Measurements from ENCODE around the gene GRB14. TPM values are rescaled to one million over a fixed set of nuclear protein-coding genes. Genes with fewer than 3 reads are reported as not detected.
"Not testable (repeated sequence)": the region's sequence is repeated elsewhere in the genome, so short reads cannot be mapped to it uniquely, and the experiment has no call there.

The GRB14 gene
- total and polyA plus RNA-seq, 5 donors from 2014 or later: 0.69 TPM; not detected in 4

GRCh38 chr2:164551519-164551918, 69.8 kb downstream of the GRB14 start:
- H3K27me3 ChIP-seq (ENCODE audit: control insufficient read depth, insufficient read depth, low read length): no peaks in the 10 kb centered on the region
- H3K36me3 ChIP-seq (ENCODE audit: control insufficient read depth, insufficient read depth, low read length): no peaks in the 10 kb centered on the region
- Mint-ChIP-seq H3K36me3 (no peaks in the 10 kb centered on the region), H3K9me3 (peaks cover 0 to 8% (median 3%) of the 10 kb centered on the region in 7 donors), H3K27ac (peak overlapping the region in 2 of 3 donors; percentile 5 to 74), H3K4me3 (no peak overlapping the region), H3K4me1 (no peaks in the 10 kb centered on the region), H3K27me3 (no peaks in the 10 kb centered on the region)
- no peaks in the 10 kb centered on the region for H3K9me3 ChIP-seq (ENCODE audit: control insufficient read depth in 2 of 2, low read length in 2 of 2)
- DNase-seq (no peak), ATAC-seq (ENCODE audit: low read depth in 2 of 2) (no peak)
- H3K4me1 ChIP-seq (ENCODE audit: control insufficient read depth, insufficient read depth, low read length, poor library complexity, severe bottlenecking): no peaks in the 10 kb centered on the region
- no peak overlapping the region for H3K27ac ChIP-seq (ENCODE audit: insufficient read depth, low read length, poor library complexity, severe bottlenecking)
- H3K4me3 ChIP-seq (ENCODE audit: low read depth, low read length): no peak overlapping the region

GRCh38 chr2:164549705-164550104, 71.6 kb downstream of the GRB14 start:
- H3K27me3 Mint-ChIP-seq; H3K27ac Mint-ChIP-seq; H3K4me1 Mint-ChIP-seq; H3K4me3 ChIP-seq (ENCODE audit: low read depth, low read length); H3K27ac ChIP-seq (ENCODE audit: insufficient read depth, low read length, poor library complexity, severe bottlenecking); H3K36me3 Mint-ChIP-seq; H3K9me3 Mint-ChIP-seq; ATAC-seq (ENCODE audit: low read depth in 2 of 2); H3K27me3 ChIP-seq (ENCODE audit: control insufficient read depth, insufficient read depth, low read length); H3K4me1 ChIP-seq (ENCODE audit: control insufficient read depth, insufficient read depth, low read length, poor library complexity, severe bottlenecking); DNase-seq; H3K9me3 ChIP-seq (ENCODE audit: control insufficient read depth in 2 of 2, low read length in 2 of 2); H3K4me3 Mint-ChIP-seq; H3K36me3 ChIP-seq (ENCODE audit: control insufficient read depth, insufficient read depth, low read length): not testable (repeated sequence)

DNA sequence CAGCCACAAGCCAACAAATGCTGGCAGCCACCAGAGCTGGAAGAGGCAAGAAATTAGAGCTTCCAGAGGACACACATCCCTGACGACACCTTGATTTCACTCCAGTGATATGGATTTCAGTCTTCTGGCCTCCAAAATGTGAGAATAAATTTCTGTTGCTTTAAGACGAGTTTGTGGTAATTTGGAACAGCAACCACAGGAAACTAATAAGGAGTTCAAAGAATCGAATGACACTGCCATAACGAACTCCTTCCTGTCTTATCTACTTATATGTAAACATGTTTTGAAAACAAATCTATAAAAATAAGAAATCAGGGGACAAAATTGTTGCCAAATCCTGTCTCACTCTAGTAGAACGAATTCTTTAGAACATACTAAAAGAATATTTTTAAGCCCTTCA, 75.8 kb downstream of the GRB14 start:
- no peaks in the 10 kb centered on the region for H3K27me3 Mint-ChIP-seq
- DNase-seq: peak in 1 of 3 donors; percentile 17
- no peak overlapping the region for H3K4me3 Mint-ChIP-seq
- Histone ChIP-seq H3K9me3 (ENCODE audit: control insufficient read depth in 2 of 2, low read length in 2 of 2) (no peaks in the 10 kb centered on the region), H3K36me3 (ENCODE audit: control insufficient read depth, insufficient read depth, low read length) (no peaks in the 10 kb centered on the region), H3K27me3 (ENCODE audit: control insufficient read depth, insufficient read depth, low read length) (no peaks in the 10 kb centered on the region), H3K4me3 (ENCODE audit: low read depth, low read length) (no peak overlapping the region), H3K27ac (ENCODE audit: insufficient read depth, low read length, poor library complexity, severe bottlenecking) (no peak overlapping the region), H3K4me1 (ENCODE audit: control insufficient read depth, insufficient read depth, low read length, poor library complexity, severe bottlenecking) (no peaks in the 10 kb centered on the region)
- H3K4me1 Mint-ChIP-seq: no peaks in the 10 kb centered on the region
- H3K27ac Mint-ChIP-seq: no peak overlapping the region
- ATAC-seq (ENCODE audit: low read depth in 2 of 2): no peak
- no peaks in the 10 kb centered on the region for H3K36me3 Mint-ChIP-seq
- H3K9me3 Mint-ChIP-seq: peaks cover 0 to 9% (median 2%) of the 10 kb centered on the region in 7 donors

DNA sequence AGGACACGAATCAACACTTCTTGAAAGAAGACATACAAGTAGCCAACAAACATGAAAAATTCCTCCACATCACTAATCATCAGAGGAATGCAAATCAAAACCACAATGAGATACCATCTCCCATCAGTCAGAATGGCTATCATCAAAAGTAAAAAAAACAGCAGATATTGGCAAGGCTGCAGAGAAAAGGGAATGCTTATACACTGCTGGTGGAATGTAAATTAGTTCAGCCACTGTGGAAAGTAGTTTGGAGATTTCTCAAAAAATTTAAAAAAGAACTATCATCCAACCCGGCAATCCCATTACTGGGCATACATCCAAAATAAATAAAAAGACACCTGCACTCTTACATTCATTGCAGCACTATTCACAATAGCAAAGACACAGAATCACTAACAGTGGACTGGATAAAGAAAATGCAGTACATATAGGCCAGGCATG, 78.7 kb downstream of the GRB14 start:
- Histone ChIP-seq H3K9me3 (ENCODE audit: control insufficient read depth in 2 of 2, low read length in 2 of 2) (no peaks in the 10 kb centered on the region), H3K4me3 (ENCODE audit: low read depth, low read length) (no peak overlapping the region), H3K36me3 (ENCODE audit: control insufficient read depth, insufficient read depth, low read length) (no peaks in the 10 kb centered on the region), H3K27ac (ENCODE audit: insufficient read depth, low read length, poor library complexity, severe bottlenecking) (no peak overlapping the region), H3K27me3 (ENCODE audit: control insufficient read depth, insufficient read depth, low read length) (no peaks in the 10 kb centered on the region), H3K4me1 (ENCODE audit: control insufficient read depth, insufficient read depth, low read length, poor library complexity, severe bottlenecking) (no peaks in the 10 kb centered on the region)
- Mint-ChIP-seq H3K36me3 (no peaks in the 10 kb centered on the region), H3K27ac (no peak overlapping the region), H3K4me1 (no peaks in the 10 kb centered on the region), H3K4me3 (no peak overlapping the region), H3K9me3 (peaks cover 0 to 6% (median 1%) of the 10 kb centered on the region in 7 donors), H3K27me3 (no peaks in the 10 kb centered on the region)
- ATAC-seq (ENCODE audit: low read depth in 2 of 2): no peak
- DNase-seq: no peak

DNA sequence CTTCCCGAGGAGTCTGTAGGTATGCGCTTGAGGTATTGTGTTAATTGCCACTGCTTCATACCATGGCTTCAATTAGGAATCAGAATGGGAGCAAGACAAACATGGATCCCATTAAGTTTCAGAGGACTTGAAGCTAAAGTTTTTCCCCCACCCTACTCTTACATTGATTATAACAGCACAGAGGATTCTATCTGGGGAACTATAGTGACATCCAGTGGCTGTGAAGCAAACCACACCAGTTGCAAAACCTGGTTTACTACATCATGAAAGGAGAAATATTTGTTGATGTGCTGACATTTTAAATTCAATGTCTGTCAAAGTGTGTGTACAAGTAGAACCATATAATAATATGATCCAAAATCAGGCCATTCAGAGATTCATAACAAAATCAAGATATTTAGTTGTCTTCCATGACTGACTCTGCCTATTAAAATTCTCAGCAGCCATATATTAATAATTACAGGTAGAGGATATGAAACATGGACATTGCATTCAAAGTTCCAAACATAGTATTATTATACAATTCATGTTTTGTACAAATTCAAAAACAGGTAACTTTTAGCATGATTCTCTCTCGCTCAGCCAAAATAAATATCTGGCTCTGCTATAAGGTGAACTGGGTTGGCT, 82.9 kb downstream of the GRB14 start:
- no peaks in the 10 kb centered on the region for H3K9me3 ChIP-seq (ENCODE audit: control insufficient read depth in 2 of 2, low read length in 2 of 2)
- Mint-ChIP-seq H3K4me1 (no peaks in the 10 kb centered on the region), H3K27me3 (no peaks in the 10 kb centered on the region), H3K4me3 (no peak overlapping the region), H3K27ac (no peak overlapping the region), H3K36me3 (no peaks in the 10 kb centered on the region), H3K9me3 (peaks cover 0 to 3% (median 1%) of the 10 kb centered on the region in 7 donors)
- DNase-seq (peak in 1 of 3 donors; percentile 1), ATAC-seq (ENCODE audit: low read depth in 2 of 2) (no peak)
- H3K27ac ChIP-seq (ENCODE audit: insufficient read depth, low read length, poor library complexity, severe bottlenecking): no peak overlapping the region
- no peaks in the 10 kb centered on the region for H3K27me3 ChIP-seq (ENCODE audit: control insufficient read depth, insufficient read depth, low read length)
- H3K4me1 ChIP-seq (ENCODE audit: control insufficient read depth, insufficient read depth, low read length, poor library complexity, severe bottlenecking): no peaks in the 10 kb centered on the region
- no peaks in the 10 kb centered on the region for H3K36me3 ChIP-seq (ENCODE audit: control insufficient read depth, insufficient read depth, low read length)
- H3K4me3 ChIP-seq (ENCODE audit: low read depth, low read length): no peak overlapping the region

- no peaks in the 10 kb centered on the region for H3K27me3 Mint-ChIP-seq
- DNase-seq: no peak
- Histone ChIP-seq H3K4me3 (ENCODE audit: low read depth, low read length) (no peak overlapping the region), H3K36me3 (ENCODE audit: control insufficient read depth, insufficient read depth, low read length) (no peaks in the 10 kb centered on the region), H3K9me3 (ENCODE audit: control insufficient read depth in 2 of 2, low read length in 2 of 2) (no peaks in the 10 kb centered on the region), H3K27me3 (ENCODE audit: control insufficient read depth, insufficient read depth, low read length) (no peaks in the 10 kb centered on the region), H3K4me1 (ENCODE audit: control insufficient read depth, insufficient read depth, low read length, poor library complexity, severe bottlenecking) (no peaks in the 10 kb centered on the region), H3K27ac (ENCODE audit: insufficient read depth, low read length, poor library complexity, severe bottlenecking) (no peak overlapping the region)
- H3K27ac Mint-ChIP-seq: no peak overlapping the region
- H3K4me1 Mint-ChIP-seq: no peaks in the 10 kb centered on the region
- peaks cover 0 to 3% (median 0%) of the 10 kb centered on the region in 7 donors for H3K9me3 Mint-ChIP-seq
- no peak overlapping the region for H3K4me3 Mint-ChIP-seq
- ATAC-seq (ENCODE audit: low read depth in 2 of 2): no peak
- H3K36me3 Mint-ChIP-seq: no peaks in the 10 kb centered on the region
These were observed 85.8 kb downstream of the GRB14 start for GRCh38 chr2:164535280-164536025.

GRCh38 chr2:164530464-164530863, 90.8 kb downstream of the GRB14 start:
- H3K36me3 ChIP-seq (ENCODE audit: control insufficient read depth, insufficient read depth, low read length): no peaks in the 10 kb centered on the region
- H3K27ac Mint-ChIP-seq: no peak overlapping the region
- DNase-seq: no peak
- no peaks in the 10 kb centered on the region for H3K9me3 ChIP-seq (ENCODE audit: control insufficient read depth in 2 of 2, low read length in 2 of 2)
- H3K4me1 ChIP-seq (ENCODE audit: control insufficient read depth, insufficient read depth, low read length, poor library complexity, severe bottlenecking): no peaks in the 10 kb centered on the region
- H3K27me3 Mint-ChIP-seq: no peaks in the 10 kb centered on the region
- no peaks in the 10 kb centered on the region for H3K36me3 Mint-ChIP-seq
- ATAC-seq (ENCODE audit: low read depth in 2 of 2): no peak
- no peak overlapping the region for H3K4me3 Mint-ChIP-seq
- H3K9me3 Mint-ChIP-seq: peaks cover 0 to 3% (median 0%) of the 10 kb centered on the region in 7 donors
- no peak overlapping the region for H3K27ac ChIP-seq (ENCODE audit: insufficient read depth, low read length, poor library complexity, severe bottlenecking)
- no peaks in the 10 kb centered on the region for H3K4me1 Mint-ChIP-seq
- H3K27me3 ChIP-seq (ENCODE audit: control insufficient read depth, insufficient read depth, low read length): no peaks in the 10 kb centered on the region
- no peak overlapping the region for H3K4me3 ChIP-seq (ENCODE audit: low read depth, low read length)

- Mint-ChIP-seq H3K36me3 (no peaks in the 10 kb centered on the region), H3K4me1 (no peaks in the 10 kb centered on the region), H3K4me3 (no peak overlapping the region), H3K27me3 (no peaks in the 10 kb centered on the region), H3K9me3 (peaks cover 1 to 9% (median 4%) of the 10 kb centered on the region in 7 donors), H3K27ac (no peak overlapping the region)
- H3K4me3 ChIP-seq (ENCODE audit: low read depth, low read length): no peak overlapping the region
- no peaks in the 10 kb centered on the region for H3K9me3 ChIP-seq (ENCODE audit: control insufficient read depth in 2 of 2, low read length in 2 of 2)
- no peak for DNase-seq
- no peaks in the 10 kb centered on the region for H3K4me1 ChIP-seq (ENCODE audit: control insufficient read depth, insufficient read depth, low read length, poor library complexity, severe bottlenecking)
- ATAC-seq (ENCODE audit: low read depth in 2 of 2): no peak
- H3K27ac ChIP-seq (ENCODE audit: insufficient read depth, low read length, poor library complexity, severe bottlenecking): no peak overlapping the region
- H3K27me3 ChIP-seq (ENCODE audit: control insufficient read depth, insufficient read depth, low read length): no peaks in the 10 kb centered on the region
- H3K36me3 ChIP-seq (ENCODE audit: control insufficient read depth, insufficient read depth, low read length): no peaks in the 10 kb centered on the region
These were observed 97.6 kb downstream of the GRB14 start for GRCh38 chr2:164523726-164524125.

Measured in CD4-positive, CD25-positive, alpha-beta regulatory T cell (primary cell).